ENCODE measurements around the gene SMG6.

GRCh38 chr17:2179615-2180295, 123.8 kb downstream of the SMG6 start:
- TF ChIP-seq POLR2A (IDR thresholded peaks at IDR 0.05; ENCODE audit: low read length) (no peak), GATA1 (IDR thresholded peaks at IDR 0.05; ENCODE audit: low read depth, low read length) (no peak)

Data from erythroblast (primary cell).